WERI-Rb-1 (cell line): Measurements from ENCODE around the gene FUT9.

ENCODE experiments used
- DNase-seq: peaks from one replicate; pipeline ENCODE4 v3.0.0-alpha.2; 2020
- H3K27ac ChIP-seq: fragments of 250-450 bp; sonication (Bioruptor Pico); 2 replicates; pipeline ENCODE4 v1.5.1; 2020; ENCODE audit warnings: mild to moderate bottlenecking, moderate library complexity
- H3K27me3 ChIP-seq: fragments of 250-450 bp; sonication (Bioruptor Pico); 2 replicates; pipeline ENCODE4 v1.5.1; 2021; ENCODE audit warnings: mild to moderate bottlenecking, low read depth, moderate library complexity; ENCODE audit not compliant: insufficient read depth, severe bottlenecking
- H3K36me3 ChIP-seq: fragments of 250-450 bp; sonication (Bioruptor Pico); 2 replicates; pipeline ENCODE4 v1.5.1; 2020; ENCODE audit warnings: mild to moderate bottlenecking, moderate library complexity
- H3K4me3 ChIP-seq: 2 replicates; pipeline ENCODE4 v1.5.1; 2011; ENCODE audit warnings: low read depth, mild to moderate bottlenecking, control low read depth, low read length
- H3K9me3 ChIP-seq: fragments of 250-450 bp; sonication (Bioruptor Pico); 2 replicates; pipeline ENCODE4 v1.5.1; 2021; ENCODE audit warnings: mild to moderate bottlenecking, moderate library complexity; ENCODE audit not compliant: severe bottlenecking
- CTCF ChIP-seq: IDR thresholded peaks from 2 replicates; pipeline ENCODE4 v1.5.1; 2011; ENCODE audit warnings: low read depth, mild to moderate bottlenecking, control low read depth, inconsistent platforms, low read length

FUT9 gene

DNA sequence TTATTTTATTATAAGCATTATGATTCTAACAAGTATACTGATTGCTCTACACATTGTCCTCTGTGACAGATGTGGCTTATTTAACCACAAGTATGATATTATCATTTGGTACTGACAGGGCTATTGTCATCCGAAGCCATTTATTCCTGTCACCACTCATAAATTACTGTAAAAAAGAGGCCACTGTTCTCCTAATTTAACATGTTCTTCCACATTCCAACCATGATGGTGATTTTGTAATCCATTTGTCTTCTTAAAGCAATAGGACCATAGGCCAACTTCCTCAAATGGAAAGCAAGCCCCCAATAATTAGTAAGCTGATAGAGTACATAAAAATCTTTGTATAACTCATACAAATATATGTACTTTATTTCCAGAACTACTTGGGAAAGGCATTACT lies 50.6 kb downstream of the FUT9 start:
- no peaks in the 10 kb centered on the region for H3K36me3 ChIP-seq
- no peak overlapping the region for H3K4me3 ChIP-seq
- H3K27ac ChIP-seq, result no peak overlapping the region
- TF ChIP-seq CTCF, result no peak
- no peaks in the 10 kb centered on the region for H3K27me3 ChIP-seq
- DNase-seq, result no peak
- no peaks in the 10 kb centered on the region for H3K9me3 ChIP-seq

GRCh38 chr6:96073555-96073954 lies 57.8 kb downstream of the FUT9 start:
- H3K4me3 ChIP-seq, result no peak overlapping the region
- no peak for TF ChIP-seq CTCF
- H3K9me3 ChIP-seq, result no peaks in the 10 kb centered on the region
- H3K27ac ChIP-seq, result no peak overlapping the region
- H3K27me3 ChIP-seq, result no peaks in the 10 kb centered on the region
- DNase-seq, result no peak
- H3K36me3 ChIP-seq, result no peaks in the 10 kb centered on the region

DNA sequence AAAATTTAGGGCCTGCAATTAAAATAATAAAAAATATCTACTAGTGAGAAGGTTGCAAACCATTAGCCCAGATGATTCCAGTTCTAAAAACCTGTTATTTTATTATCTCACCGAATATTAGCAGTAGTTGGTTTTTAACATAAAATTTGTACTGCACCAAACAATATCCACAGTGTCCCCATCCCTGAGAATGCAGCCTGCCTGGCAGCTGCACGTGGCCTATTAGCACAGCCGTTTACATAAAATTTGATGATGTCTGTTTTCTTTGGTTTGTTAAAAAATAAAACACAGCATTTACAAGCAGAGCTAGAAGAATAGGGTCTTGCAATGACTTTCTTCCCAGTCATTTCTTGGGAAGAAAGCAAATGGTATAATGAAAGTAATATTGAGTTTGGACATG lies 58.2 kb downstream of the FUT9 start:
- no peak for TF ChIP-seq CTCF
- Histone ChIP-seq H3K27ac (no peak overlapping the region), H3K36me3 (no peaks in the 10 kb centered on the region), H3K27me3 (no peaks in the 10 kb centered on the region), H3K4me3 (no peak overlapping the region), H3K9me3 (no peaks in the 10 kb centered on the region)
- no peak for DNase-seq

DNA sequence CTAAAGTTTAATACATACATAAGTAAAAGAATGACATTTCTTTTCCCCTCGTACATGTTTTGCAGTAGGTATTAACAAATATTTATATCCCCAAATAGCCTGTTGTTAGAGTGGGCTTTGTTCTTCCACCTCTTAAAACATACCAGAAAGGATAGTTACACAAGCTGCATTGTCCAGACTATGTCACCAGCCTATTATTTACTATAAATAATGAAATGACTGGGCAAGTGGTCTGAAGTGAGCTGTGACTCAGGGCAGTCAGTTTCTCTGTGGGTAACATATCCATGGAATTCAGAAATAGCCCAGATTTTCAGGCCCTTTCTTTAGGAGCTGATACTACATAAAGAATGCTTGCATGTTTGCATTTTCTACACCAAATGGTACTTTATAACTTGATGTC lies 60.1 kb downstream of the FUT9 start:
- Histone ChIP-seq H3K4me3 (no peak overlapping the region), H3K36me3 (no peaks in the 10 kb centered on the region), H3K9me3 (no peaks in the 10 kb centered on the region), H3K27ac (no peak overlapping the region), H3K27me3 (no peaks in the 10 kb centered on the region)
- TF ChIP-seq CTCF, result no peak
- no peak for DNase-seq

DNA sequence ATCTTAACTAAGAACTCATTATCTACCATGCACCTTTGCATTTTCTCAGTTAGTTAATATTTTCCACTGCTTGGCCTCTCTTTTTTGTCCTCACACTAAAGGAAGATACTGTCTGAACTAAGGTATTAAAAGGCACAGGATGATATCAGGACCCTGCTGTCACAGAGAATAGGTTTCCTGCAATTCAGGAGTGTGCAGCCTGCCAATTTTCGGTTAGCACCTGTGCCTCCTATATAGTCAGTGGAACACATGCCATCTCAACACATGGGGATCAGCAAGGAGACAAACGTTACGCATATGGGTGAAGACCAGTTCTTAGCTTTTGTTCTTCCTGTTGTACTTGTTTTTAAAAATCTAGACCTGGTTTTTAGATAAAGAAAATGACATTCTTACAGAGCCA lies 71.0 kb downstream of the FUT9 start:
- Histone ChIP-seq H3K9me3 (no peaks in the 10 kb centered on the region), H3K27me3 (no peaks in the 10 kb centered on the region), H3K27ac (no peak overlapping the region), H3K4me3 (no peak overlapping the region), H3K36me3 (no peaks in the 10 kb centered on the region)
- no peak for TF ChIP-seq CTCF
- DNase-seq, result no peak

GRCh38 chr6:96089173-96089572 lies 73.4 kb downstream of the FUT9 start:
- Histone ChIP-seq H3K27me3 (no peaks in the 10 kb centered on the region), H3K4me3 (no peak overlapping the region), H3K36me3 (no peaks in the 10 kb centered on the region), H3K27ac (no peak overlapping the region), H3K9me3 (no peaks in the 10 kb centered on the region)
- TF ChIP-seq CTCF, result peak; percentile 55
- peak; percentile 32 for DNase-seq
